ENCODE measurements around the gene ZCCHC10. TPM values are rescaled to one million over a fixed set of nuclear protein-coding genes. Genes with fewer than 3 reads are reported as not detected.
A peak's percentile ranks its signal among the peaks of the same experiment; 100 is the strongest.

Gene ZCCHC10
- total and polyA plus RNA-seq, 9 of the 15 experiments (the other 6 are each of a cell fraction or from before 2014, with no cell fraction given): 11.9 to 146 (median 51.8) TPM

DNA sequence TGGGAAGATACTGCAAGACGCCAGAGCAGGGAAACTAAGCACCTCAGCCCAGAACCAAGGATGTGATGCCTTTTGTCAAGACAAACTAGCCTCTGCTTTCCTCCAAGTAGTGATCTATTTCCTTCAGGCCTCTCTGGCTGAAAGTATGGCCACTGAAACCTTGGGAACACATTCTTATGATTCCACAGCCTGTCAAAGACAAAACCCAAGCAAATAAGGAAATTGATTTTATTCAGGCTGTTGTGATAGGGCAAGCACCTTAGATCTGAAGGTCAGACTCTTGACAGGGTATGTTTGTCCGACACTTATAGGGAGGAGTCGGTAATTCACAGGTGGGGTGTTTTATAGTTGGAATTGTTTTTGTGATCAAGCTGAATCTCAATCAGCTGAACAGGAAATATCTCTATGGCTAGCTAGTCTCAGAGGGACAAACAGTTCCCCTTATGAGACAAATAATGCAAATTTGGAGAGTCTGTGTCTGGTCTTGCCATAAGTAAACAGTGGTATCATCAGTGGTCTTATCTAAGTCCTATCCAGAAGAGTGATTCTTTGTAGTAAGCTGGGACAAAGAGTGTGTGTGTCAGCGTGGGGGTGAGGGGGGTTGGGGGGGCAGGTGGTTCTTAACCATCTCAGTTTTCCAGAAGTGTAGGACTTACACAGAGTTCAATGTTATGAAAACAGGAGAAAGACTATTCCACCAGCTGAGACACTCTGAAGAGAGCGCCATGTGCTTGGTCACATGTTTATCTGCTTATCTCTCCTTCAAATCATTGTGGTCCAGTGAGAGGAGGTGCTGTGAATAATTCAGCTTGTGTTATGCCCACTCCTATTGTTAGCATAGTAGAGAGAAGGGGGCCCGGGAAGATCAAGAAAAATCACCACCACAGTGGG lies 6.7 kb upstream of the ZCCHC10 start:
- H3K4me3 ChIP-seq: no peak overlapping the region
- intact Hi-C loops (cut with micrococcal nuclease): no loop called here
- peak overlapping the region; percentile 82 for H2AFZ ChIP-seq (ENCODE audit: low read depth, low read length)
- no TSS peak for BruUV-seq (replicated peaks)
- CTCF ChIA-PET (ENCODE audit: low intra/inter-chr PET ratio): no interaction called here
- FAIRE-seq (peak; percentile 67), ATAC-seq (peak; percentile 80), DNase-seq (ENCODE audit: extremely low read depth in 1 of 4, low spot score in 3 of 4) (peak; percentile 47 to 62 (median 54))
- peak overlapping the region; percentile 18; the same call in 1 of the 3 replicates for H3K27ac ChIP-seq (ENCODE audit: extremely low read depth, low read depth, low read length)
- in situ Hi-C loops (cut with MboI): no loop called here
- peak overlapping the region; percentile 20; the same call in 1 of the 2 replicates for H3K4me2 ChIP-seq (ENCODE audit: insufficient read depth, low read length)
- no peaks in the 10 kb centered on the region for H3K79me2 ChIP-seq (ENCODE audit: control insufficient read depth, insufficient read depth, low read length)
- H3K4me1 ChIP-seq (replicated peaks in 1 of 2; ENCODE audit: control insufficient read depth in 2 of 2, insufficient read depth in 2 of 2, low read length in 2 of 2): peaks cover 0 to 12% of the 10 kb centered on the region in 2 experiments; a peak in 2 of 5 replicates
- H3K9me3 ChIP-seq (replicated peaks; ENCODE audit: control insufficient read depth, insufficient read depth, low read depth, low read length): no peaks in the 10 kb centered on the region
- H4K20me1 ChIP-seq (replicated peaks; ENCODE audit: control insufficient read depth, insufficient read depth, low read length): no peaks in the 10 kb centered on the region
- 43% methylated on average over 6 of the region's 6 CpGs for WGBS (ENCODE audit: insufficient coverage, low coverage, missing lambda C conversion rate)
- H3K27me3 ChIP-seq (ENCODE audit: control insufficient read depth in 2 of 2, insufficient read depth in 2 of 2, low read length in 2 of 2): no peaks in the 10 kb centered on the region
- no peaks in the 10 kb centered on the region for H3K9me1 ChIP-seq (ENCODE audit: control insufficient read depth, insufficient read depth, low read length)
- peak overlapping the region in 1 of 2 experiments; percentile 30; a peak in 1 of 4 replicates for H3K9ac ChIP-seq (ENCODE audit: insufficient read depth in 1 of 2, low read depth in 2 of 2, low read length in 2 of 2)
- POLR2A ChIA-PET: interaction anchor here (0.5 to 1.4 kb wide), 4 partner anchors 15 to 658 kb away, joined by 3 to 8 read pairs (median 4); partner anchors contain the start of gene HSPA4
- H3K36me3 ChIP-seq (ENCODE audit: control insufficient read depth, insufficient read depth, low read length): no peaks in the 10 kb centered on the region
- TF ChIP-seq ADNP (tag; IDR thresholded peaks at IDR 0.05): 0 out of 2 replicates have a peak, but pooled peaks have one; percentile 25
- TF ChIP-seq TCF3 (CRISPR knock-in tag; IDR thresholded peaks at IDR 0.05): no peak
- TF ChIP-seq HEY1 (CRISPR knock-in tag; IDR thresholded peaks at IDR 0.05; ENCODE audit: borderline replicate concordance): 0 out of 2 replicates have a peak, but pooled peaks have one; percentile 47
- no peak for TF ChIP-seq XRCC5 (IDR thresholded peaks at IDR 0.05; ENCODE audit: low read depth, low read length)
- no peak for TF ChIP-seq XRCC3 (IDR thresholded peaks at IDR 0.05)
- no peak for TF ChIP-seq ZNF707 (CRISPR knock-in tag; conservative IDR thresholded peaks at IDR 0.05)
- TF ChIP-seq, protein P1, sequence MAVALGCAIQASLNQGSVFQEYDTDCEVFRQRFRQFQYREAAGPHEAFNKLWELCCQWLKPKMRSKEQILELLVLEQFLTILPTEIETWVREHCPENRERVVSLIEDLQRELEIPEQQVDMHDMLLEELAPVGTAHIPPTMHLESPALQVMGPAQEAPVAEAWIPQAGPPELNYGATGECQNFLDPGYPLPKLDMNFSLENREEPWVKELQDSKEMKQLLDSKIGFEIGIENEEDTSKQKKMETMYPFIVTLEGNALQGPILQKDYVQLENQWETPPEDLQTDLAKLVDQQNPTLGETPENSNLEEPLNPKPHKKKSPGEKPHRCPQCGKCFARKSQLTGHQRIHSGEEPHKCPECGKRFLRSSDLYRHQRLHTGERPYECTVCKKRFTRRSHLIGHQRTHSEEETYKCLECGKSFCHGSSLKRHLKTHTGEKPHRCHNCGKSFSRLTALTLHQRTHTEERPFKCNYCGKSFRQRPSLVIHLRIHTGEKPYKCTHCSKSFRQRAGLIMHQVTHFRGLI (CRISPR knock-in tag; IDR thresholded peaks at IDR 0.05): no peak
- TF ChIP-seq SPI1 (IDR thresholded peaks at IDR 0.05; ENCODE audit: borderline replicate concordance, low read depth, low read length): no peak
- TF ChIP-seq L3MBTL2 (IDR thresholded peaks at IDR 0.05): peak; percentile 92
- TF ChIP-seq EZH2 (IDR thresholded peaks at IDR 0.05; ENCODE audit: borderline replicate concordance, low read depth, low read length): no peak
- TF ChIP-seq, protein P2, sequence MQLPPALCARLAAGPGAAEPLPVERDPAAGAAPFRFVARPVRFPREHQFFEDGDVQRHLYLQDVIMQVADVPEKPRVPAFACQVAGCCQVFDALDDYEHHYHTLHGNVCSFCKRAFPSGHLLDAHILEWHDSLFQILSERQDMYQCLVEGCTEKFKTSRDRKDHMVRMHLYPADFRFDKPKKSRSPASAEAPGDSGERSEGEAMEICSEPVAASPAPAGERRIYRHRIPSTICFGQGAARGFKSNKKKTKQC (CRISPR knock-in tag; IDR thresholded peaks at IDR 0.05): no peak
- TF ChIP-seq HLTF (IDR thresholded peaks at IDR 0.05): no peak
- no peak for TF ChIP-seq RBM17 (IDR thresholded peaks at IDR 0.05; ENCODE audit: borderline replicate concordance, low read depth, low read length)
- TF ChIP-seq, protein P3, sequence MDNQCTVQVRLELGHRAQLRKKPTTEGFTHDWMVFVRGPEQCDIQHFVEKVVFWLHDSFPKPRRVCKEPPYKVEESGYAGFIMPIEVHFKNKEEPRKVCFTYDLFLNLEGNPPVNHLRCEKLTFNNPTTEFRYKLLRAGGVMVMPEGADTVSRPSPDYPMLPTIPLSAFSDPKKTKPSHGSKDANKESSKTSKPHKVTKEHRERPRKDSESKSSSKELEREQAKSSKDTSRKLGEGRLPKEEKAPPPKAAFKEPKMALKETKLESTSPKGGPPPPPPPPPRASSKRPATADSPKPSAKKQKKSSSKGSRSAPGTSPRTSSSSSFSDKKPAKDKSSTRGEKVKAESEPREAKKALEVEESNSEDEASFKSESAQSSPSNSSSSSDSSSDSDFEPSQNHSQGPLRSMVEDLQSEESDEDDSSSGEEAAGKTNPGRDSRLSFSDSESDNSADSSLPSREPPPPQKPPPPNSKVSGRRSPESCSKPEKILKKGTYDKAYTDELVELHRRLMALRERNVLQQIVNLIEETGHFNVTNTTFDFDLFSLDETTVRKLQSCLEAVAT (IDR thresholded peaks at IDR 0.05): no peak
- TF ChIP-seq NR1H2 (CRISPR knock-in tag; IDR thresholded peaks at IDR 0.05): no peak
- TF ChIP-seq, protein P4, sequence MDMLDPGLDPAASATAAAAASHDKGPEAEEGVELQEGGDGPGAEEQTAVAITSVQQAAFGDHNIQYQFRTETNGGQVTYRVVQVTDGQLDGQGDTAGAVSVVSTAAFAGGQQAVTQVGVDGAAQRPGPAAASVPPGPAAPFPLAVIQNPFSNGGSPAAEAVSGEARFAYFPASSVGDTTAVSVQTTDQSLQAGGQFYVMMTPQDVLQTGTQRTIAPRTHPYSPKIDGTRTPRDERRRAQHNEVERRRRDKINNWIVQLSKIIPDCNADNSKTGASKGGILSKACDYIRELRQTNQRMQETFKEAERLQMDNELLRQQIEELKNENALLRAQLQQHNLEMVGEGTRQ (CRISPR knock-in tag; IDR thresholded peaks at IDR 0.05): peak; percentile 65
- no peak for TF ChIP-seq SIN3B (IDR thresholded peaks at IDR 0.05; ENCODE audit: low read depth)
- TF ChIP-seq ZNF384 (IDR thresholded peaks at IDR 0.05; ENCODE audit: low read depth, low read length): no peak
